GM21825 (cell line): ENCODE results near the gene CRACR2B.

ENCODE experiments used
- ATAC-seq: cut with Tn5 transposase; IDR thresholded peaks from one replicate; pipeline ENCODE4 v1.9.1; 2021; ENCODE audit warnings: mild to moderate bottlenecking, moderate library complexity; ENCODE audit not compliant: unreplicated experiment

CRACR2B gene

DNA sequence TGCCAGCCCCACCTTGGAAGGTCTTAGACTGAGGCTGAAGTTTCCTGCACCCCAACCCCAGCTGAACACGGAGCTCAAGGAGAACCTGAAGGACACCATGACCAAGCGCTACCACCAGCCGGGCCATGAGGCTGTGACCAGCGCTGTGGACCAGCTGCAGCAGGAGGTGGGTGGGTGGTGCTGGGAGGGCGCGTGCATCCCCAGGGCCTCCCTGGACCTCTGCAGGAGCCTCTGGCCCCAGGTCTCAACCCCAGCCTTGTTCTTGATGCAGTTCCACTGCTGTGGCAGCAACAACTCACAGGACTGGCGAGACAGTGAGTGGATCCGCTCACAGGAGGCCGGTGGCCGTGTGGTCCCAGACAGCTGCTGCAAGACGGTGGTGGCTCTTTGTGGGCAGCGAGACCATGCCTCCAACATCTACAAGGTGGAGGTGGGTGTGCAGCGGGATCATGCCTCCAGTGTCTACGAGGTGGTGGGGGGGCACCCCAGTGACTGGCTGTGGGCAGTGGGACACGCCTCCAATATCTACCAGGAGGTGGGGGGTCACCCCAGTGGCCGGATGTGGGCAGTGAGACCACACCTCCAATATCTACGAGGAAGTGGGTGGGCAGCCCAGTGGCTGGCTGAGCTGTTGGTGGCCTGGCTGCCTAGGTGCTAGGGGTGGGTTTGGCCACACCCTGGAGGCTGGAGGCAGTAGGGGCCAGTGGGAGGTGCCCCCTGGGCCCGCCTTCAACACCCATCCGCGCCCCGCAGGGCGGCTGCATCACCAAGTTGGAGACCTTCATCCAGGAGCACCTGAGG lies 9.7 kb downstream of the CRACR2B start:
- no peak for ATAC-seq

GRCh38 chr11:837990-838307 lies 10.2 kb downstream of the CRACR2B start:
- ATAC-seq, result no peak

DNA sequence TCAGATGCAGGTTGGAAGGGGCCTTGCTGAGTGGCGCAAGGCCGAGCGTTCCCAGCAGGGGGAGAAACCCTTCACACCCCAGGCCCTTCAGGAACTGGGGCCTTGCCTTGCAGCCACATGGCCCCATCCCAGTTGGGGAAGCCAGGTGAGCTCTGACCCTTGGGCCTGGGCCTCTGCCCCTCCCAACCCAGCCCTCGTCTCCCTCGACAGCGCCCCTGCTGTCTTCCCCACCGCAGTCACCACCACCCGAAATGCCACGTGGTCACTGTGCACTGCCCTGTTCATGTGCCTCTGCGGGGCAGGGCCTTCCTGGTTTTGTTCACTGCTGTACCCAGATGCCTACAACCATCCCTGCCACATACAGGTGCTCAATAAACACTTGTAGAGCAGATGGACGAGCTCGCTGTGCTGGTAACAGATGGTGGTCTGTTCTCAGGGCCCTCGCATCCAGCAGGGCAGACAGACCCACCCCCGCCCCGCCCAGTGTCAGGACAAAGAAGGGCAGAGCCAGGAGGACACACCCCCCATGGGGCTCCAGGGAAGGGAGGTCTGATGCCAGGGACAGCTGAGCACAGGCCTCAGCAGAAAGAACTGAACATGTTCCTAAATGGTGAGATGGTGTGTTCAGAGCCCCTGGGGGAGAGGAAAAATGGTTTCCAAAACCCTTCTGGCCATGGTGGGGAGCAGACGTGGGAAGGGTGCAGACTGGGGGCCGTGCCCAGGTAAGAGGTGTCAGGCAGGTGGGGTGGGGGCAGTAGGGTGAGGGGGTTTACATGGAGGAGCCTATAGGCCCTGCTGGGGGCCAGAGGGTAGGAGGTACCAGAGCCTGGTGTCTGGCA lies 10.9 kb downstream of the CRACR2B start:
- no peak for ATAC-seq

- ATAC-seq, result no peak
Observed at GRCh38 chr11:839280-839623, 11.5 kb downstream of the CRACR2B start.

- no peak for ATAC-seq
Observed at GRCh38 chr11:839875-840617, 12.3 kb downstream of the CRACR2B start.

DNA sequence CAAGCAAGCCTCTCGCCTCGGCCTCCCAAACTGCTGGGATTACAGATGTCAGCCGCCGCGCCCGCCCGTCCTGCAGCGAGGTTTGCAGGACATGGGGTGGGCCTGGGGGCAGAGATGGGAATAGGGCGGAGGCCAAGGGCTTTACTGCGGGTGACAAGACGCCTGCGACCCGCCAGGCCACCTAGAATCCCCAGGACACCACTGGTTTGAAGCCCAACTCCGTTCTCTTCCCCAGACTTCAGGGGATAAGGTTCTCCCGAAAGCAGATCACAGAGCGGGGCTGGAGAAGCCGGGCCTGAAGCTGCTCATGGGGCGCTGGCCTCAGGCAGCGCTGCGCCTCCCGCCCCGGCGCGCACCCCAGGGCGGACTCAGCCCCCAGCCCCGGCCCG lies 14.3 kb downstream of the CRACR2B start:
- ATAC-seq, result peak; percentile 13

DNA sequence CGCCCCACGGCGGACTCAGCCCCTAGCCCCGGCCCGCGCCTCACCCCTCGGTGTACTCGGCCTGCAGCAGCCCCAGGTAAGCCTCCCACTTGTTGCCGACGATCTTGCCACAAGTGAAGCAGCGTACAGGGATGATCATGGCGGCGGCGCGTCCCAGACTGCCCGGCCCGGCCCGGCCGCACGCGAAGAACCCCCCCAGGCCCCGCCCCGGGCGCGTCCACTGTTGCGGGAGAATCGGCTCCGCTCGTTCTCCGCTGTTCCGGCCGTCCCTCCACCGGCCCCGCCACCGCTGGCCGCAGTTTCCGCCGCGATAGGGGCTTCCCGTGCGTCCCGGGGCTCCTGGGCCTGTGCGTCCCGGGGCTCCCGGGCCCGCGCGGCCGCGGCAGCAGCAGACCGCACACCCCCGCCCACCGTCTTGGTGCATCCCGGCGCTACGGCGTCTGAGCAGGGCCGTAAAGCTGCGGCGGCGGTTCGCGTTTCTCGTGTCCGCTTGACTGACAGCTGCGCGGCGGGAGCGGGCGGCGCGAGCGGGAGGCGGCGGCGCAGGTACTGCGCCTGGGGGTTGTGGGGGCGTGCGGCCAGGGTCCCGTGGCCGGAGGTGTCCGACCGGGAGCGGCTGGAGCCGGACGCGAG lies 14.8 kb downstream of the CRACR2B start, which contains the start of the genes POLR2L and TSPAN4:
POLR2L (minus strand) TSS at position 160 of the 633 bp plus-strand sequence; CDS start at position 139, 21 bp downstream.
TSPAN4 (plus strand) TSS at position 483 of the 633 bp plus-strand sequence. CDS start 7,453 bp downstream, outside the sequence.
- peak; percentile 54 for ATAC-seq

DNA sequence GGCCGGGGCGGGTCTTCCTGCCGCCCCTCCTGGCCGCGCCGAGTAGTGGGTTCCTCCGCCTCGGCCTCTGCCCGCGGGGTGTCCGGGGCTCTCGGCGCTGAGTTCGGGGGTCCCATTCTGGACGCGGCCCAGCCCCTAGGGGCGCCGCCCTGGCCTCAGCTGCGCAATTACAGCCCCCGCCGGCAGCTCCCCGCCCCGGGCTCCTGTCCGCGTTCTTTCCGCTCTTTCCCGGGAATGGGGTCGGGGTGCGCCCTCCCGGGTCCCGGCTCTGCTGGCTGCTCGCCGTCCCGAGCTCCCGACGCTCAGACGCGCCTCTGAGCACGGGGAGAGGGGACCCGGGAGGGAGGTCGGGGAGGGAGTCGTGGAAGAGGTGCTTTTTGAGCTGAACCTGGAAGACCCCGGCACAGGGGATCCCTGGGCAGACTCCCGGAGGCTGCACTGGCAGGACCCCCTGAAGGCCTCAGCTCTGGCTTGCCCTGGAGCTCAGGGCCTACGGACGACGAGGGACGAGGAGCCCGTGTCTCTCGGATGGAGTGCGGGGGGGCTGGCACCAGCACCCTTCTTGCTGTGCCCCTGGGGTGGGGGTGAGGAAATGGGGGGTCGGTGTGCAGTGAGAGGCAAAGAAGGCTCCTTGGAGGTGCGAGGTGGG lies 15.5 kb downstream of the CRACR2B start:
- no peak for ATAC-seq

DNA sequence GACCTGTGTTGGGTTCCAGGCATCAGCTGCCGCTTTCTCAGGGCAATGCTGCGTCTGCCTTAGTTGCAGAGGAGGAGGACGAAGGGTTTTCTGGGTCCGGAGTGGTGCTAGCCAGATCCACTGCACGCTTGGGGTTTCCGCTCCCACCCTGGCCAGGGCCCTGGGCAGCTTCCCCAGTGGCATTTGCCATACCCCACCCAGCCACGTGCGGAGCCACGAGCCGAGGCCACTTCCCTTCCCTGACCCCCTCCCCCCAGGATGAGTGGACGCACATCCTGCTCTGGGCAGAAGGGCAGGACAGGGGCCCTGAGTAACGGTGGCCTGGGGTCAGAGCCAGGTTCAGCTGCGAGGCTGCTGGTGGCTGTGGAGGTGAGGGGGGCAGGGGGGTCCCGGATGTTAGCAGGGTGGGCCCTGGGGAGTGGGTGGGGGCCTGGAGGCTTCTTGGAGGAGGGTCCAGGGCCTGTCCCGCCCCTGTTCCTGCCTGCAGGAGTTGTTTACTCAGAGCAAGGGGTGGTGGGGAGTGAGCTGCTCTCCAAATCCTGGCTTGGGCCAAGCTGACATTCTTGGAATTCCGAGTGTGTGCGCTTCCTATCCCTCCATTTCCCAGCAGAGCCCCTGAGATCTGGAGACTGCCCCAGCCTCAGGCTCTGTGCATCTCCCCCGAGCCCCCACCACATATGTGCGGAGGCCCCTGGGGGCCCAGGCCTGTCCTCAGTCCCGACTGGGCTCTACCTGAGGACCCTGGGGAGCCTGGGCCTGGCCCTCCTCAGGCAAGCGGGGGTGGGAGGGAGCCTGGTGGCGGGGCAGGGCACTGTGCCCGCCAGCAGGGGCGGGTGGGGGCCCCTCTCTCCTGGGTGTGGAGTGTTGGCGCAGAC lies 16.3 kb downstream of the CRACR2B start:
- no peak for ATAC-seq

- ATAC-seq, result no peak
Observed at GRCh38 chr11:844693-845644, 17.2 kb downstream of the CRACR2B start.

DNA sequence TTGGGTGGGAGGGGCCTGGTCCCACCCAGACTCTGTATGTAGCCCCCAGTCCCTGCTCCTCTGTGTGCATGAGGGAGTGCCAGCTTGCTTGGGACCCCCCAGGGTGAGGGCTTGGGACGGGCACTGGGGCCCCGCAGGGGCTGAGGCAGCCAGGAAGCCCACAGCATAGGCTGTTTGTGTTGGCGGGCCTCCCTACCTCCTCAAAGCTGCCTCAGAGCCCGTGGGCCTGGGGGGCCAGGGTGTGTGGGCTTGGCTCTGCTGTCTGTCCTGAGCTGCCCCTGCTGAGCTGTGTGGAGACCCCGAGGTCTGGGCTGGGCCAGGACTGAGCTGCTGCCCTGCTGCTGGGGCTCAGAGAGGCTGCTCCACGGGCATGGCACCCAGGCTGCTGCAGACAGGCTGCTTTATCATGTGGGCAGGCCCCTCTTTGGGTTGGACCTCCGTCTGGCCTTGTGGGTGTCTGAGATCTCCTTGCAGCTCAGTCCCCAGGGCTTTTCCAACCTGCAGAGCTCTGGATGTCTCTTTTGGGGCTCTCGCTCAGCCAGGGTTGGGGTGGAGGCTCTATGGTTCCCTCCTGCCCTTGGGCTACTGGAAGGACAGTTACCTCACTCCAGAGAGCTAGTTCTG lies 18.3 kb downstream of the CRACR2B start:
- ATAC-seq, result no peak

- no peak for ATAC-seq
Observed at GRCh38 chr11:846496-847098, 18.9 kb downstream of the CRACR2B start.

- no peak for ATAC-seq
Observed at GRCh38 chr11:847876-848275, 20.2 kb downstream of the CRACR2B start.

DNA sequence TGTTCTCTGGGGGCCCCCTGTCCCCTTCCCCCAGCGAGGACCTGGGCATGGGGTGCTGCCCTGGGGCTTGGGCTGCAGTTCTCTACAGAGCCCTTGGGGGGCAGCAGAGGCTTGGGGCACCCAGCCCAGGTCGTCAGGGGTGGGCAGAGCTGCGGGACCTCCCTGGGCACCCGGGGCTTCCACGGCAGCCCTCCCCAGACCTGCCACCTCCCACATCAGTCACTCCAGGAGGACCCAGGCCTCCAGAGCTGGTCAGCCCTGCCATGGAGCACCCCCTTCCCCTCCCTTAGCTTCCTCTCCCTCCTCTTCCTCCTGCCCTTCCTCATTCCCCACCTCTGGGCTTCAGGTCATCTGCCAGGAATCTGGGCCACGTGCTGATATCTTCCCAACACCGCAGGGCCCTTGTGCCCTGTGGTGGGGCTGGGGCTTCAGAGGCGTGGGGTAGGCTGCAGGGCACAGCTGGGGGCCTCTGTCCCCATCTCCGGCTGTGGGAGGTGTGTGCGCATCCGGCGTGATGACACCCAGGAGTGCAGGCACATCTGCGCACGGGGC lies 20.7 kb downstream of the CRACR2B start:
- ATAC-seq, result no peak

GRCh38 chr11:849104-849824 lies 21.5 kb downstream of the CRACR2B start:
- ATAC-seq, result no peak

DNA sequence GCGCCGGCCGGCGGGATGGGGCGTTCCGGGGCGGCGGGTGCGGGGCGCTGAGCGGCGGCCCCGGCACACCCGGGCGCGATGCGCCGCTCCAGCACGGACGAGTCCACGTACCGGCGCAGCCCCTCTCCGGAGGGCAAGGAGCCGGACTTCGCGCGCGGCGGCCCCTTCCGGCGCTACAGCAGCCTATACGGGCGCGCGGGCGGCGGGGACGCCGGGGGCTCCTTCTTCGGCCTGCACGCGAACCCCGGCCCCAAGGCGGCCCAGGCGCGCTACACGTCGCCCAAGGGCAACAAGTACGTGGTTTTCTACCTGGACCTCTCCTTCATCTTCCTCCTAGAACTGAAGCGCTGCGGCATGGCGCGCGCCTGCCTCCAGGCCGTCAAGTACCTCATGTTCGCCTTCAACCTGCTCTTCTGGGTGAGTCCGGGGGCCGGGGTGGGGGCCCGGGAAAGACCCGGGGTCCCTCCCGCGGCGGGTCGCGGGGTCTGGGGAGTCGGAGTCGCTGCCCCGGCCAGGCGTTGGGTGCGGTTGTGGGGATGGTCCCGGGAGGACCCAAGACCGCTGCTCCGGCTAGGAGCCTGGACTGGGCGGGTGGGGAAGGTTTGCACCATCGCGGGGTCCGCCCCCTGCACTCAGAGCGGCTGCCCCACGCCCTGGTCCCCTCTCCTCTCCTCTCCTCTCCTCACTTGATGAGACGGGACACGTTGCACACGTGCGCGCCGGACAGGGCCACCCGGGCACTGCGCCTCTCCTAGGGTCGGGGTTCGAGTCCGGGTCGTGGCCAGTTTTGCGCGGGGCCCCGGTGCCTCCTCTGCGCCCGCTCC lies 22.4 kb downstream of the CRACR2B start:
- ATAC-seq, result no peak
